Testis (tissue), 2 donors: ENCODE data around the gene BEX1.
"Not testable (repeated sequence)": the region's sequence is repeated elsewhere in the genome, so short reads cannot be mapped to it uniquely, and the experiment has no call there.

Source experiments
- CTCF ChIP-seq, 3 experiments: fragments of 450-650 bp in 2 of 3; fragments of 200-600 bp in 1 of 3; sonication (generic) in 1 of 3; IDR thresholded peaks; one replicate each; pipeline ENCODE4 v1.5.1; 2016 to 2019; ENCODE audit warnings: antibody characterized with exemption in 3 of 3, mild to moderate bottlenecking in 2 of 3, moderate library complexity in 1 of 3
- POLR2A ChIP-seq: fragments of 450-650 bp; IDR thresholded peaks from one replicate; pipeline ENCODE4 v1.6.1; 2017; ENCODE audit warnings: antibody characterized with exemption, mild to moderate bottlenecking, moderate library complexity

- TF ChIP-seq CTCF (IDR thresholded peaks at IDR 0.05); POLR2A: not testable (repeated sequence)
These were observed 45.5 kb upstream of the BEX1 start for GRCh38 chrX:103109497-103109896.
